ENCODE measurements around the gene ADH7. TPM values are rescaled to one million over a fixed set of nuclear protein-coding genes. Genes with fewer than 3 reads are reported as not detected.
"Not testable (repeated sequence)": the region's sequence is repeated elsewhere in the genome, so short reads cannot be mapped to it uniquely, and the experiment has no call there.

Gene ADH7
- total RNA-seq, 1 donor from 2014 or later: not detected

GRCh38 chr4:99437723-99438404 is 2.7 kb upstream of the ADH7 start:
- DNase-seq: no peak
- Histone ChIP-seq H3K4me3 (no peak overlapping the region), H3K4me1 (no peaks in the 10 kb centered on the region), H3K36me3 (no peaks in the 10 kb centered on the region), H3K9me3 (no peaks in the 10 kb centered on the region), H3K27me3 (no peaks in the 10 kb centered on the region), H3K27ac (peak overlapping the region; percentile 34)
- TF ChIP-seq CTCF (IDR thresholded peaks at IDR 0.05): no peak
- ATAC-seq: peak; percentile 77
- intact Hi-C loops (cut with DNase I): no loop called here

- Histone ChIP-seq H3K36me3 (no peaks in the 10 kb centered on the region), H3K4me3 (no peak overlapping the region), H3K9me3 (no peaks in the 10 kb centered on the region), H3K27ac (peak overlapping the region; percentile 2), H3K27me3 (no peaks in the 10 kb centered on the region), H3K4me1 (no peaks in the 10 kb centered on the region)
- intact Hi-C loops (cut with DNase I): no loop called here
- TF ChIP-seq CTCF (IDR thresholded peaks at IDR 0.05): no peak
- DNase-seq (no peak), ATAC-seq (peak; percentile 49)
These were observed 2.0 kb upstream of the ADH7 start for GRCh38 chr4:99436976-99437722.

- no peaks in the 10 kb centered on the region for H3K4me1 ChIP-seq
- DNase-seq (no peak), ATAC-seq (no peak)
- no peaks in the 10 kb centered on the region for H3K27me3 ChIP-seq
- H3K9me3 ChIP-seq: no peaks in the 10 kb centered on the region
- no peak overlapping the region for H3K4me3 ChIP-seq
- intact Hi-C loops (cut with DNase I): no loop called here
- H3K36me3 ChIP-seq: no peaks in the 10 kb centered on the region
- no peak for TF ChIP-seq CTCF (IDR thresholded peaks at IDR 0.05)
- no peak overlapping the region for H3K27ac ChIP-seq
These were observed 1.3 kb upstream of the ADH7 start for GRCh38 chr4:99436462-99436861.

GRCh38 chr4:99430106-99430505 is 5.0 kb downstream of the ADH7 start:
- no peaks in the 10 kb centered on the region for H3K4me1 ChIP-seq
- intact Hi-C loops (cut with DNase I): no loop called here
- DNase-seq: no peak
- no peak for TF ChIP-seq CTCF (IDR thresholded peaks at IDR 0.05)
- H3K4me3 ChIP-seq: no peak overlapping the region
- no peaks in the 10 kb centered on the region for H3K9me3 ChIP-seq
- no peak for ATAC-seq
- no peaks in the 10 kb centered on the region for H3K27me3 ChIP-seq
- no peaks in the 10 kb centered on the region for H3K36me3 ChIP-seq
- no peak overlapping the region for H3K27ac ChIP-seq

- no peaks in the 10 kb centered on the region for H3K27me3 ChIP-seq
- ATAC-seq: no peak
- intact Hi-C loops (cut with DNase I): no loop called here
These were observed 18.0 kb downstream of the ADH7 start for GRCh38 chr4:99417125-99417524.

GRCh38 chr4:99415762-99416161 is 19.4 kb downstream of the ADH7 start:
- H3K4me1 ChIP-seq; H3K4me3 ChIP-seq; DNase-seq; H3K36me3 ChIP-seq; intact Hi-C loops (cut with DNase I); ATAC-seq; H3K9me3 ChIP-seq; H3K27ac ChIP-seq; H3K27me3 ChIP-seq: not testable (repeated sequence)

More at GRCh38 chr4:99417125-99417524, 18.0 kb downstream of the ADH7 start:
- Histone ChIP-seq H3K4me1 (no peaks in the 10 kb centered on the region), H3K27ac (no peak overlapping the region), H3K4me3 (no peak overlapping the region), H3K9me3 (no peaks in the 10 kb centered on the region), H3K36me3 (no peaks in the 10 kb centered on the region)
- no peak for TF ChIP-seq CTCF (IDR thresholded peaks at IDR 0.05)
- DNase-seq: no peak

- H3K4me1 ChIP-seq; ATAC-seq; H3K27me3 ChIP-seq; H3K4me3 ChIP-seq; H3K9me3 ChIP-seq; H3K36me3 ChIP-seq; DNase-seq; intact Hi-C loops (cut with DNase I); H3K27ac ChIP-seq: not testable (repeated sequence)
These were observed 20.2 kb downstream of the ADH7 start for GRCh38 chr4:99414902-99415301.

Measured in upper lobe of right lung (tissue), 1 donor.